ENCODE data around the gene NAA10.
A peak's percentile ranks its signal among the peaks of the same experiment; 100 is the strongest.

Gene NAA10

GRCh38 chrX:153966841-153967535 is 32.2 kb upstream of the NAA10 start:
- DNase-seq (ENCODE audit: low read depth in 3 of 3), result peak in 1 of 3 experiments; percentile 39

GRCh38 chrX:153966283-153966688 is 31.4 kb upstream of the NAA10 start:
- DNase-seq (ENCODE audit: low read depth in 3 of 3), result no peak

DNA sequence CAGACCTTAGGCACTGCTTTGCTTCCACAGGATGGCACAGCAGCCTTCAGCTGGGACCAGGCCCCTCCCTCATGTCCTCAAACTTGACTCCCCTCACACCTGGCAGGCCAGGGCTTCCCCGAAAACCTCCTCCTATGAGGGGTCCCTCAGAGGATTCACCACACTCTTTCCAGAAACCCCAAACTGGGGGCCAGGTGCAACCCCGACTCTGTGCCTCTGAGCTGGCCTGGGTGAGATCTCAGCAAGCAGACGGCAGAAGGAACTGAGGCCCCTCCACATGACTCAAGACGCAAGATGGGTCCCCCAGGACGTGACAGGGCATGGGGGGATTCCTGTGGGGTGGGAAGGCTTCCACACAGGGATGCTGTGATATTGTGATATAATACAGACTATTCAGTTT is 30.6 kb upstream of the NAA10 start:
- no peak for DNase-seq (ENCODE audit: low read depth in 3 of 3)

DNA sequence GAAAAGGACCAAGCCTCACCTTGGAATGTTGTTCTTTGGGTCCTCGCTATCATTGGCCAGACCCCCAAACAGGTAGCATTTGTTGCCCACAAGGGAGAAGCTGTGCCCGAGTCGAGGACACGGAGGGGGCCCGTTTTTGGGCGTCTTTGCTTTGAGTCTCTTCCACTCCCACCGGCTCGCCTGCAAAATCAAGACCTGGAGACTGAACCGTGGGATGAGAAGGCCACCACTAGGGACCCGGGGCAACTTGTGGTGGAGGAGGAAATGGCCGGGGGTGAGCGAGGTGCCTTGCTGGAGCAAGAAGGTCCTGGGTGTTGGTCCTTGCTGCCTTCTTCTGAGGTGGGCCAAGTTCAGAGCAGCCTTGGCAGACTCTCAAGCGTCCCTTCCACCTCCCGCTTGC is 29.3 kb upstream of the NAA10 start:
- no peak for DNase-seq (ENCODE audit: low read depth in 3 of 3)

DNA sequence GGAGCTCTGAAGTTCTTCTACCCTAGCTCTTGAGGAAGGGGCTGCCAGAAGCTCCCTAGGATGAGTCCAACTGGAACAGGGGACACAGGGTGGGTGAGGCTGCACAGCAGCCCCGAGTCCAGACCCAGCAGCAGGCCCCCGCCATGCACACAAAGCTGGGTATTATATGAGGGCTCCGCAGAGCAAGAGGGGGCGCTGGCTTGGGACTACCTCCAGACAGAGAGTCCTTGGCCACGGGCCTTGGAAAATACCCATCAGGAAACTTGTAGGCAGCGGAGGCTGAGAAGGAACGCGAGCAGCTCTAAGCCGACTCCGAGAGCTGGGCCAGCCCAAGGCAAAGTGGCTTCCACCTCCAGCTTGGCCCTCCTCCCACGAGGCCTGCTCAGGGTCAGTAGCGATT is 28.7 kb upstream of the NAA10 start:
- no peak for DNase-seq (ENCODE audit: low read depth in 3 of 3)

GRCh38 chrX:153961292-153961691 is 26.5 kb upstream of the NAA10 start:
- no peak for DNase-seq (ENCODE audit: low read depth in 3 of 3)

DNA sequence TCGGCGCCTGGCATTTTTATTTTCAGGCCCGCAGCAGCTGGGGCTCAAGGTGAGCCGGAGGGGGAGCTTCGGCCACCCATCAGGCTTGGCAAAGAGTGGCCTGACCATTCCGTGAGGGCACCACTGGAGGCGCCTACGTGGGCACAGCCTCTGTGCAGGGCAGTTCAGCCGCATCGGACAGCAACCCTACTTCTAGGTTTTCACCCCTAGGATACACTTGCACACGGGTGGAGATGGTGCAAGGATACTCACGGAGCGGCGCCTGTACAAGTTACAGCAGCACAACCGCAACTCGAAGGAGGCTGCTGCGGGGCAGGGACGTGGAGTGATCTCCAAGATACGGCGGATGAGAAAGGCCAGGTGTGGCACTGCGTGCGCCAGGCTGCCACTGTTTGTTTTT is 25.9 kb upstream of the NAA10 start:
- DNase-seq (ENCODE audit: low read depth in 3 of 3), result no peak

DNA sequence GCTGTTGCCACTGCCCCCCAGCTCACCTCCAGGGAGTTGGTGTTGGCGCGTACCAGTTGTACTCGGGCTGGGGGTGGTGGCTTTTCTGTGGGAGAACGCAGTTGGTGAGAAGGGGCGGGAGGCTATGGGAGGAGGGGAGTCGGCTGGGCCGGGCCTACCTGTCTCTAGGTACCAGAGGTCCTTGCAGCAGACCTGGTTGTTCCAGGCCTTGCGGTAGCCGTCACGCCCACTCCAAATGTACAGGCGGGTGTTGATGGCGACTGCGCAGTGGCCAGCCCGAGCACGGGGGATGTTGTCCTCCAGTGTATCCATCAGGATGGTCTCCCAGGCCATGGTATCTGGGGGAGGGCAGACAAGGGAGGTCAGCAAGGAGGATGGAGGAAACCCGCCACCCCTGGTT is 25.2 kb upstream of the NAA10 start:
- no peak for DNase-seq (ENCODE audit: low read depth in 3 of 3)

GRCh38 chrX:153959649-153960048 is 24.8 kb upstream of the NAA10 start:
- DNase-seq (ENCODE audit: low read depth in 3 of 3), result no peak

- no peak for DNase-seq (ENCODE audit: low read depth in 3 of 3)
Measured at GRCh38 chrX:153958605-153959004, 23.8 kb upstream of the NAA10 start.

- DNase-seq (ENCODE audit: low read depth in 3 of 3), result no peak
Measured at GRCh38 chrX:153957224-153957623, 22.4 kb upstream of the NAA10 start.

DNA sequence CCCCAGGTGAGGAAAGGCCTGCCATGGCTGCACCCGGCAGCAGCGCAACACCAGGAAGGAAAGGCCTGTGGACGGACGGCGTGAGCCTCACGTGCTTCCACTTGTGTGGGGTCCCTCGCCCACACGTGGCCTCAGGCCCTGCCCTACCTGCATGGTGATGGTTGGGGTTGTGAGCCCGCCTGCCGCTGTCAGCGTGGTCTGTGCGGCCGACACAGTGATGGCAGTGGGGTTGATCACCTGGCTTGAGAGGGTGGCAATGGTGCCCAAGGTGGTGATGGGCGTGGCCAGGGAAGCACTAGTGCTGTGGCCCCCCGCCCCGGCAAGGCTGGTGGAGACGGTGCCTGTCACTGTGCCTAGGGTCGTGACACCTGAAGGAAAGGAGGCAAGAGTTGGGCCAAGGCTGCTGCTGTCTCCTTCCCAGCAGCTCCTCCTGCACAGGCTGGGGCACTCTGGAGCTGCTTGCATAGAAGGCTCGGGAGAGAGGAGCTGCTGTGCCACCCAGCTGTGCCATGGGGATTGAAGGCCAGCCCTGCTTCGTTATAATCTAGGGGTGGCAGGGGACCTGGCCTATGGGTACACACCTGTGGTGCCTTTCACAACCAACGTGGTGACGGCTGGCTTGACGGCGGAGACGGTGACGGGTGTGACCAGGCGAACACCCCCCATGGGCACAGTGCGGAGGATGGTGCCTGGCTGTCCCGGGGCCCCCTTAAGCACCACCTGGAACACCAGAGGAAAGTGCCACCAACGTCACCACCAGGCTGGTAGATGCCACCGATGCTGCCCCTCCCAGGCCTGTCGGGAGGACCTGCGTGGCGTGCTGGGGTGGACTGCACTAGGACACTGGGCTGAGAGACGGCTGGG is 21.4 kb upstream of the NAA10 start:
- DNase-seq (ENCODE audit: low read depth in 3 of 3), result no peak

GRCh38 chrX:153955228-153955732 is 20.4 kb upstream of the NAA10 start:
- no peak for DNase-seq (ENCODE audit: low read depth in 3 of 3)

DNA sequence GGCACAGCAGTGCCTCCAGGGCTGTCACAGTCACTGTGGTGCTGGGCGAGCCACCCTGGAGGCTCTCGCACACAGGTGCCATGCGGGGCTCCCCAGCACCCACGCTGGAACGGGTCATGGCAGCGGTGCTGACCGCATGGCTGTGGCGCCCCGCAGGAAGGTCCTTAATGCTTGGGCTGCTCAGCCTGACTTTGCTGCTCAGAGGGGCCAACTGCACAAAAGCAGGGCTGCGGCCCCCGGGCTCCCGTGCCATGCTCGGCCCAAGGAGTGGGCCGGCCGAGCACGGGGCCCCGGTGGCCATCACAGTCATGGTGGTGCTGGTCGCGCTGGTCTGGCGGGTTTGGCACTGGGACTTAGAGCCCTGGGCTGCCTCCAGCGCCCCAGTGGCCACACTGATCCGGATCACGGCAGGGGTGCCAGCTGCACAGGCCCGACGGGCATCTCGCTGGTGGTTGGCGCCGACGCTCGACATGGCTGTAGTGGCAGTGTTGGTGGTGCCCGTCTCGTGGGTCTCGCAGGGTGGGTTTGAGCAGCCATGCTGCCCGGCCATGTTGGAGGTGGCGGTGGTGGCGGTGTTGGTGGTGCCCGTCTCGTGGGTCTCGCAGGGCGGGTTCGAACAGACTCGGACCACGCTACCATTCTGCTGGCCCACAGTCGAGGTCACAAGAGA is 19.9 kb upstream of the NAA10 start:
- no peak for DNase-seq (ENCODE audit: low read depth in 3 of 3)

DNA sequence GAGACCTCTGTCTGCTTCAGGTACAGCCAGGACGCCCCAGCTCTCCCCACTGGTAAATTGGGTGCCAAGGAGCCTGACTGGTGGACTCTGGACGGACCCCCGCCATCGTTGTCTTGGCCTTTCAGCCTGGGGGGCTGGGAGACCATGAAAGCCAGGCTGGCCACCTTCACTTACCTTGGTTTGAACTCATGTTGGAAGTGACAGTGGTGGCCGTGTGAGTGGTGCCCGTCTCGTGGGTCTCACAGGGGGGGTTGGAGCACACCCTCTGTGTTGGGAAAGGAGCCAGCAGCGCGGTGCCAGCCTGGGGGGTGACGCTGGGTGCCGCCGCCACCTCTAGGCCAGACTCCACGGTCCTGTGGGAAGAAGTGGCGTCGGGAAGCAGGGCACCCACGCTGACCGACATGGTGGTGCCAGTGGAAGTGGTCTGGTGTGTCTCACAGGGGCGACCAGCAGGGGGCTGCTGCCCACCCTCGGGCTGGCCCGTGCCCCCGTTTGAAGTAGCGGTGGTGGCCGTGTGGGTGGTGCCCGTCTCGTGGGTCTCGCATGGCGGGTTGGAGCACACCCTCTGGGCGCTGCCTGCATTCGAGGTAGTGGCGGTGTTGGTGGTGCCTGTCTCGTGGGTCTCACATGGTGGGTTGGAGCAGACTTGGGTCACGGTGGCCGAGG is 19.2 kb upstream of the NAA10 start:
- no peak for DNase-seq (ENCODE audit: low read depth in 3 of 3)

- DNase-seq (ENCODE audit: low read depth in 3 of 3), result peak; percentile 57 to 63 (median 58)
Measured at GRCh38 chrX:153953342-153953830, 18.5 kb upstream of the NAA10 start.

- DNase-seq (ENCODE audit: low read depth in 3 of 3), result no peak
Measured at GRCh38 chrX:153952373-153953026, 17.7 kb upstream of the NAA10 start.

DNA sequence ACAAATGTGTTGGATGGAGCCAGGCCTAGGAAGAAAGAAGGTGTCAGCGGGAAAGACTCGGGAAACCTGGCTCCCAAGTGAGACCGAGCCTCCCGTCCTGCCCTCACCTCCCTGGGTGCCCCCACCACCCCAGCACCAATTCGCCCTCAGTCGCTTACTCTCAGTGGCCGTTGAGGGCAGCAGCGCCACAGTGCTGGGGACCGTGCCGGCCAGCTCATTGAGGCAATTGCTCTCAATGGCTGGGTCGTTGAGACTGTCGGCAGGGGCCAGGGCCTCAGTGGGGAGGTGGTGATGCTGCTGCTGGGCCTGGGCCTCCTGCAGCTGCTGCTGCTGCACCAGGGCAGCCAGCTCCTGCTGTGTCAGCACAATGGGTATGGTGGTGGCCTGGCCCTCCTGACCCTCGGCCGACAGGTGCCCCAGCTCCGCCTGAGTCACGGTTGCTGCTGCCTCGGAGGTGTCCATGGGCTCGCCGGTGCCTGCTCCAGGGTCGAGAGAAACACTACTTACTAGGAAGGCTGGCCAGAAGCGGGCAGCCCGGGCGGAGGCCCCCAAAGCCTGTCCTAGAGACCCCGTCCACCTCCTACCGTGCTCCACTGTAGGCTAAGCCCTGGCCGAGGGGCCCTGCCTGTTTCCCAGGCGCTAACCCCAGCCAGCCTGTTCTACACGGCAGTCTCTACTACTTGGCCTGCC is 17.0 kb upstream of the NAA10 start:
- no peak for DNase-seq (ENCODE audit: low read depth in 3 of 3)

DNA sequence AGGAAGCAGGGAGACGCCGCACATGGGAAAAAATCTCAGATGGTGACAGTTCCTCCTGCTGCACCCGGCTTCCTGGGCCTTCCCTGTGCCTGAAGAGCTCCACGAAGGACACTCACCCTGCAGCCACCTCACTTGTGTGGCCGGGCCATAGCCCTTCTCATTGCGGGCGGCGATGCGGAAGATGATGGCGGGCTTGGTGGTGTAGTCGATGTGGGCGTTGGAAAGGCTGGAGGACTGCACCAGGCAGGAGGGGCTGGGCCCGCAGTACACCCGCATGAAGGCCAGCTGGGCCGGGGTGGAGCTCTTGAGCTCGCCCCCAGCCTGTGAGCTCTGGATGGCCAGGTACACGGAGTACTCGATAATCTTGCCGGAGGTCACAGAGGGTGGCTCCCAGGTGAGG is 15.3 kb upstream of the NAA10 start:
- DNase-seq (ENCODE audit: low read depth in 3 of 3), result no peak

Measured in stimulated activated CD4-positive, alpha-beta T cell treated with anti-CD3 and anti-CD28 coated beads, TNF-alpha, amount 100 ng/mL, for 4 hours (primary cell).